GM18520 (cell line): Measurements from ENCODE around the gene IFITM1.
"Not testable (repeated sequence)": the region's sequence is repeated elsewhere in the genome, so short reads cannot be mapped to it uniquely, and the experiment has no call there.

Source experiments
- ATAC-seq: cut with Tn5 transposase; IDR thresholded peaks from one replicate; pipeline ENCODE4 v1.9.1; 2021; ENCODE audit not compliant: unreplicated experiment

Gene IFITM1

GRCh38 chr11:282630-283360 lies 31.0 kb upstream of the IFITM1 start:
- ATAC-seq: no peak

GRCh38 chr11:283405-284104 lies 30.3 kb upstream of the IFITM1 start:
- ATAC-seq: no peak

GRCh38 chr11:284105-285020 lies 29.5 kb upstream of the IFITM1 start:
- no peak for ATAC-seq

GRCh38 chr11:285021-285893 lies 28.6 kb upstream of the IFITM1 start:
- ATAC-seq: no peak

GRCh38 chr11:285894-286220 lies 28.0 kb upstream of the IFITM1 start:
- no peak for ATAC-seq

- not testable (repeated sequence) for ATAC-seq
Observed at GRCh38 chr11:286977-287820, 26.6 kb upstream of the IFITM1 start.

- ATAC-seq: no peak
Observed at GRCh38 chr11:287821-288477, 25.9 kb upstream of the IFITM1 start.

- peak; percentile 47 for ATAC-seq
Observed at GRCh38 chr11:288478-289397, 25.1 kb upstream of the IFITM1 start, which contains the start of gene PGGHG. PGGHG (plus strand) TSS chr11:289126; CDS start chr11:289817, 691 bp downstream.

GRCh38 chr11:289398-289711 lies 24.5 kb upstream of the IFITM1 start:
- ATAC-seq: no peak

- no peak for ATAC-seq
Observed at GRCh38 chr11:289712-290620, 23.9 kb upstream of the IFITM1 start.

- no peak for ATAC-seq
Observed at GRCh38 chr11:290621-291231, 23.1 kb upstream of the IFITM1 start.

- no peak for ATAC-seq
Observed at GRCh38 chr11:291281-292210, 22.3 kb upstream of the IFITM1 start.

- ATAC-seq: no peak
Observed at GRCh38 chr11:292211-293121, 21.4 kb upstream of the IFITM1 start.

GRCh38 chr11:293271-293851 lies 20.5 kb upstream of the IFITM1 start:
- no peak for ATAC-seq
